Ovary (tissue), 9 donors: ENCODE results near the gene SCN4A. TPM values are rescaled to one million over a fixed set of nuclear protein-coding genes. Genes with fewer than 3 reads are reported as not detected.

Source experiments
- DNase-seq, 5 donors: peaks; one replicate each; pipeline ENCODE4 v3.0.0-alpha.2; 2019 to 2020
- H3K27ac ChIP-seq, 2 donors: fragments of 200-600 bp; one replicate each; pipeline versions ENCODE4 v1.5.1 to v1.8.0; 2019 to 2022
- H3K27me3 ChIP-seq: fragments of 200-600 bp; one replicate; pipeline ENCODE4 v1.8.0; 2022
- H3K36me3 ChIP-seq: fragments of 200-600 bp; sonication (generic); one replicate; pipeline ENCODE4 v1.5.1; 2019
- H3K4me1 ChIP-seq: one replicate; pipeline ENCODE4 v1.8.1; 2013; ENCODE audit warnings: mild to moderate bottlenecking, moderate library complexity; ENCODE audit not compliant: insufficient read depth
- H3K4me3 ChIP-seq: fragments of 200-600 bp; sonication (generic); one replicate; pipeline ENCODE4 v1.5.1; 2017
- H3K9me3 ChIP-seq, 2 donors: fragments of 200-600 bp in 1 of 2; sonication (generic) in 1 of 2; one replicate each; pipeline versions ENCODE4 v1.5.1 to v1.8.1; 2013 to 2019; ENCODE audit warnings: mild to moderate bottlenecking in 1 of 2, moderate library complexity in 1 of 2
- CTCF ChIP-seq, 3 donors: fragments of 450-650 bp in 2 of 3; fragments of 200-600 bp in 1 of 3; IDR thresholded peaks; one replicate each; pipeline versions ENCODE4 v1.5.1 to v1.8.0; 2016 to 2022; ENCODE audit warnings: antibody characterized with exemption in 3 of 3, mild to moderate bottlenecking in 1 of 3
- EP300 ChIP-seq: sonication (generic); formaldehyde crosslinking; IDR thresholded peaks from one replicate; pipeline ENCODE4 v1.6.1; 2017; ENCODE audit warnings: antibody characterized with exemption
- POLR2A ChIP-seq: fragments of 450-650 bp; IDR thresholded peaks from one replicate; pipeline ENCODE4 v1.6.1; 2017; ENCODE audit warnings: antibody characterized with exemption, mild to moderate bottlenecking, moderate library complexity
- WGBS, 3 donors: extraction: QIAGEN DNeasy Blood & Tissue Kit in 1 of 3; methylation state at CpG; one replicate each; pipeline versions ENCODE4 v1.1.5 to v1.1.7; 2013 to 2017; 5-methylcytosine and 5-hydroxymethylcytosine counted together
- intact Hi-C, 4 donors: fragments of 100-400 bp; cut with DNase I; formaldehyde crosslinking; loops; one replicate each; pipeline versions ENCODE4 v1.11.0 to v1.15.1; 2022 to 2023
- polyA plus RNA-seq, 2 donors: library from polyadenylated mRNA; stranded (reverse); fragments of 200-250 nt in 1 of 2; fragments of 350-450 nt in 1 of 2; fragmentation: Illumina TruSeq in 1 of 2; extraction: RNeasy Lipid Tissue Mini Kit (QIAGEN cat#74804) in 1 of 2; gene quantifications; one replicate each; pipeline ENCODE4 v1.2.3, GENCODE V29; 2013 to 2014
- total RNA-seq, 7 donors: library from RNA; depleted of rRNA in 2 of 7; stranded (reverse); fragments of >200 nt in 2 of 7; fragmentation: NEBNext Ultra II Directional in 3 of 7; extraction: Animal tissue kit (Norgen Biotek cat#: 25700) in 3 of 7; gene quantifications; one replicate each; pipeline versions ENCODE4 v1.1.0 to v1.2.4, GENCODE V29; 2016 to 2023
- donor health status: DM: no; HTN: no; CAD: no; lungs with moderate emphysema.
- donor health status: DM: no; HTN: no; CAD: no.
- donor health status: Bipolar disorder and iron deficiency.
- donor health status: DM: yes; HTN: yes; CAD: no.
- donor health status: DM: no; HTN: no; CAD: no.
- donor health status: DM: yes; HTN: yes; CAD: no.

SCN4A gene
- total and polyA plus RNA-seq, 9 donors, result 0.27 to 2.5 (median 0.62) TPM; not detected in 1

- no peak for TF ChIP-seq EP300
- TF ChIP-seq POLR2A, result no peak
- no peak for TF ChIP-seq CTCF (IDR thresholded peaks at IDR 0.05)
- WGBS, 3 donors, result 66 to 88% (median 84%) methylated on average over 3 of the region's 3 CpGs
- Histone ChIP-seq H3K4me1 (peaks cover 8% of the 10 kb centered on the region), H3K36me3 (no peaks in the 10 kb centered on the region), H3K9me3 (no peaks in the 10 kb centered on the region), H3K27me3 (no peaks in the 10 kb centered on the region), H3K4me3 (no peak overlapping the region), H3K27ac (no peak overlapping the region)
- no peak for DNase-seq
- intact Hi-C loops, result no loop called here
These were observed 4.0 kb upstream of the SCN4A start for GRCh38 chr17:63976702-63977101.

DNA sequence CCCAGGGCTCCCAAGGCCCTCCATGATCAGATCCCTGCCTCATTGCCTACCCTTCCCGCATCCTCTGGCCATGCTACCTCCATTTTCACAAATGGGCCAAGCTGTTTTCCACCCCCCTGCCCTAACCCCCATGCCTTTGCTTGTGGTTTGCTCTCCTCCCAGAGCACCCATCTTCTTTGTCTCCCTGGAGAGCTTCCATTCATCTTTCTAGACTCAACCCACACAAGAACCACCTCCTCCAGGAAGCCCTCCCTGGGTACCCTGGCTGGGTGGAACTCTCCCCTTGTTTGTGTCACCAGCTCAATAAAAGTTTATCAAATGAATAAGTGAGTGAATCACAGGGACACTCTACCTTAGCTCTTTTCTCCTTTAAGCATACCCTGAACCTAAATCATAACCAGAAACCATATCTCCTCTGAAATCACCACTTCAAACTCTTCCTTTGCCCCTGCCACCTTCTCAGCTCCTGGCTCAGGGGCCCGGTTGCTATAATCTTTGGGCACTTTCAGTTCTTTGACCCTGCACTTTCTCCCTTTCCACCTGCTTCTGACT lies 2.9 kb upstream of the SCN4A start:
- Histone ChIP-seq H3K27me3 (no peaks in the 10 kb centered on the region), H3K4me3 (no peak overlapping the region), H3K27ac (no peak overlapping the region), H3K36me3 (no peaks in the 10 kb centered on the region), H3K4me1 (peaks cover 5% of the 10 kb centered on the region), H3K9me3 (no peaks in the 10 kb centered on the region)
- no peak for TF ChIP-seq EP300
- 78 to 90% (median 87%) methylated on average over 2 of the region's 2 CpGs for WGBS, 3 donors
- intact Hi-C loops, result no loop called here
- DNase-seq, result no peak

- DNase-seq, result no peak
- WGBS, 3 donors, result 80 to 84% (median 82%) methylated on average over 10 of the region's 10 CpGs
- Histone ChIP-seq H3K36me3 (no peaks in the 10 kb centered on the region), H3K4me3 (no peak overlapping the region), H3K27me3 (no peaks in the 10 kb centered on the region), H3K4me1 (no peaks in the 10 kb centered on the region), H3K9me3 (no peaks in the 10 kb centered on the region), H3K27ac (no peak overlapping the region)
- TF ChIP-seq POLR2A, result no peak
- no peak for TF ChIP-seq EP300
- TF ChIP-seq CTCF (IDR thresholded peaks at IDR 0.05), result no peak
- intact Hi-C loops, result no loop called here
These were observed 2.0 kb upstream of the SCN4A start for GRCh38 chr17:63974594-63975192.

DNA sequence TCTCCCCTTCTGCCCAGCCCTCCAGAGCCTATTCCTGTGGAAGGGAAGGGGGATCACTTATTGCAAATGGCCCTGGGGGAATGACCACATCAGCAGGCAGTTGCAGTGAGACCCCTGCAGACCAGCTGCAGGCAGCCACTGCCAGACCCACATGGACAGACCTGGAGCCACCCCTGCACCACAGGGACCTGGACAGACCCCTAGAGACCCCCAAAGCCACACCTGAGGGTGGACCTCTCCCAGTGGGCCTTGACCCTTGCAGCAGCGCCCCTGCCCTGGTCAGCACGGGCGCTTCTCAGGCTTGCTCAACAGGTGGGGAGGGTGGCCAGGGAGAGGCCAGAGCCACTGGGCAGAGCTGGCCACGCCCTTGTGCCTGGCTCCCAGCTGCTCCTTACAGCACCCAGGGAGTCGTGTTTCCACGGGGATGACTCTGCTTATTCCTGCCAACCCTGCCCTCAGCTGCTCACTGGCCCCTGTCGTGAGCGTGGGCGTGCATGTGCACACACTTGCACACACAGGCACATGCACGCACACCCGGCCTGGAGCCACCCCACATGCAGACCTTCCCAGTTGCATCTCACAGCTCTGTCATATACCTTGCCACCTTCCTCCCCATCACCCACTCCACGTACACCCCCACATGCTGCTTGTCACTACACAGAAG lies 1.3 kb upstream of the SCN4A start:
- peak in 1 of 5 donors; percentile 11 for DNase-seq
- H3K36me3 ChIP-seq, result no peaks in the 10 kb centered on the region
- no peaks in the 10 kb centered on the region for H3K4me1 ChIP-seq
- no peak overlapping the region for H3K4me3 ChIP-seq
- H3K9me3 ChIP-seq, result no peaks in the 10 kb centered on the region
- H3K27ac ChIP-seq, result no peak overlapping the region
- no peaks in the 10 kb centered on the region for H3K27me3 ChIP-seq
- WGBS, 3 donors, result 69 to 77% (median 75%) methylated on average over 12 of the region's 12 CpGs
- TF ChIP-seq POLR2A (no peak), EP300 (no peak), CTCF (IDR thresholded peaks at IDR 0.05) (no peak)
- intact Hi-C loops, result no loop called here

GRCh38 chr17:63973247-63973646 lies 529 bp upstream of the SCN4A start:
- no peaks in the 10 kb centered on the region for H3K27me3 ChIP-seq
- no peak overlapping the region for H3K4me3 ChIP-seq
- no peaks in the 10 kb centered on the region for H3K36me3 ChIP-seq
- intact Hi-C loops, result no loop called here
- WGBS, 3 donors, result 88 to 93% (median 91%) methylated on average over 6 of the region's 6 CpGs
- no peak overlapping the region for H3K27ac ChIP-seq
- H3K9me3 ChIP-seq, result no peaks in the 10 kb centered on the region
- TF ChIP-seq POLR2A (no peak), EP300 (no peak), CTCF (IDR thresholded peaks at IDR 0.05) (no peak)
- no peaks in the 10 kb centered on the region for H3K4me1 ChIP-seq
- DNase-seq, result no peak
